Measurements from ENCODE around the gene PAFAH1B1.

The PAFAH1B1 gene

DNA sequence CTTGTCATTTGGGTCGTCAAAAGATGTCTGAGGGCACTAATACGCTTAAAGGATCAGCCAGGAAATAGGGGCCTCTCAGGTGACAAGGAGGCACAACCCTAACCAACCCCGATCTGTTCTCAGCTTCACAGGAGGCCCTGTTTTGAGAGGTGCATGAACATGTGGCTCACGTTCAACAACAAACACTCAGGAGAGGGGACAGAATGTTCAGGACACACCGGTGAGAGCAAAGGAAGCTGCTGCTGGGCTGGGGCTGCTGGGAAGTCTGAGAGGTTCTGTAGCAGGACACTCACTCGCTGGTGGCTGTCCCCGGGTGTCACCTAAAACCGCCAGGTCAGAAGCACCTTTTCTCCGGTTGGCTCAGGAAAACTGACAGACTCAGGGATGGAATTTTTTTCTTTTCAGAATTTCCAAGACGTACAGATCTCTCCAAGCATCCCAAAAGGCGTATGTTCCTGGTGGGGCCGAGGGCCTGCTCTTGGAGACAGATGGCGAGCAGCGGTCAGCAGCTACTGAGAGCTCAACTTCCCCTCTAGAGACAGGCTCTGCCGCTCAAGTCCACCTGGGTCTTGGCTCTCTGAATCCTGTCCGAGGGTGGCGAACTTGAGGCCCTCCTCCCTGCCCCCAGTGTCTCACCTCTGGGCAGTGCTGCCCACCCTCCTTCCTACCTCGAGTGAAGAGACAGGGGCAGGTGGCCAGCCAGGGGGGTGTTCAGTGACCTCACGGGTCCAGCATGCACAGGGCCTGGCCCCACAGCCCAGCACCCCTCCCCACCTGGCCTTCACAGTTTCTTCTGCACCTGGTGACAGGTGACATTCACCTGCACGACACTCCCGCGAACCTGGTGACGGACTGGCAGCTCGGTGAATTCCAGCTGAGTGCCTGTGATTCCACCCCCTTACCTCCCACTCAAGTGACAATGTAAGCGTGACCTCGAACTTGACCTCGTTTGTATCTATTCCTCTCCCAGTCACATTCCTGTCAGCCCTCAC is 95.2 kb downstream of the PAFAH1B1 start:
- in situ Hi-C loops (cut with HindIII; ENCODE audit: low pct_ligation_motif_present, low sequenced_read_pairs): no loop called here
- no peak for TF ChIP-seq CTCF (IDR thresholded peaks at IDR 0.05; ENCODE audit: low read depth, low read length, missing control alignments)
- Histone ChIP-seq H3K27ac (no peak overlapping the region), H3K36me3 (replicated peaks) (peaks cover 31% of the 10 kb centered on the region), H3K27me3 (replicated peaks) (no peaks in the 10 kb centered on the region), H3K4me3 (ENCODE audit: low read depth, low read length) (no peak overlapping the region)
- no peak for DNase-seq

GRCh38 chr17:2689411-2690164 is 96.1 kb downstream of the PAFAH1B1 start:
- Histone ChIP-seq H3K36me3 (replicated peaks) (peaks cover 32% of the 10 kb centered on the region), H3K27ac (no peak overlapping the region), H3K4me3 (ENCODE audit: low read depth, low read length) (no peak overlapping the region), H3K27me3 (replicated peaks) (no peaks in the 10 kb centered on the region)
- in situ Hi-C loops (cut with HindIII; ENCODE audit: low pct_ligation_motif_present, low sequenced_read_pairs): no loop called here
- DNase-seq: no peak
- no peak for TF ChIP-seq CTCF (IDR thresholded peaks at IDR 0.05; ENCODE audit: low read depth, low read length, missing control alignments)

- Histone ChIP-seq H3K4me3 (ENCODE audit: low read depth, low read length) (no peak overlapping the region), H3K36me3 (replicated peaks) (peaks cover 30% of the 10 kb centered on the region), H3K27me3 (replicated peaks) (no peaks in the 10 kb centered on the region), H3K27ac (no peak overlapping the region)
- in situ Hi-C loops (cut with HindIII; ENCODE audit: low pct_ligation_motif_present, low sequenced_read_pairs): no loop called here
- DNase-seq: no peak
- TF ChIP-seq CTCF (IDR thresholded peaks at IDR 0.05; ENCODE audit: low read depth, low read length, missing control alignments): no peak
Measured at GRCh38 chr17:2690165-2691068, 97.0 kb downstream of the PAFAH1B1 start.

- H3K27ac ChIP-seq: no peak overlapping the region
- no peak overlapping the region for H3K4me3 ChIP-seq (ENCODE audit: low read depth, low read length)
- no peaks in the 10 kb centered on the region for H3K27me3 ChIP-seq (replicated peaks)
- H3K36me3 ChIP-seq (replicated peaks): peaks cover 33% of the 10 kb centered on the region
- in situ Hi-C loops (cut with HindIII; ENCODE audit: low pct_ligation_motif_present, low sequenced_read_pairs): no loop called here
- DNase-seq: no peak
- no peak for TF ChIP-seq CTCF (IDR thresholded peaks at IDR 0.05; ENCODE audit: low read depth, low read length, missing control alignments)
Measured at GRCh38 chr17:2691069-2691871, 97.8 kb downstream of the PAFAH1B1 start.
